Amygdala (tissue), 56 donors: Measurements from ENCODE around the gene ACSS1.

Experiments used
- DNase-seq, 56 donors: peaks; one replicate each; lab custom pipeline; 2025; lab: John Stamatoyannopoulos, UW

The ACSS1 gene

DNA sequence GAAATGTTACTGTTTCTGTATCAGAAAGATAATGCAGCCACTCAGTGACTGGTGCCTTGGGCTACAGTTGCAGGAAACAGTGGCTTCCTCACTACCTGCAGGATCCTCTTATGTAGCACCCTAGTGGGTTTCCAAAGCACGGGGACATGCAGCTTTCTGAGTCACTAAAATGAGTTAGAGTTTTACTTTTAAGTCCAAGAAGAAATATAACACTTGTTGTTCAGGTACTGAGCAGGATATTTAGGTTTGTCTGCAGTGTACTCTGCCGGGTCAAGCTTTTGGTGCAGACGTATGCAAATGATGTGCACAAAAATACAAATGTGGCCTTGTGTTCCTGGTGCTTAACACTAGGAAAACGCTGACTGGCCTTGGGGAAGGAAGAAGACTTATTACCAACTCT lies 22.0 kb downstream of the ACSS1 start:
- DNase-seq = no peak

GRCh38 chr20:25033924-25034300 lies 24.0 kb downstream of the ACSS1 start:
- DNase-seq = no peak

DNA sequence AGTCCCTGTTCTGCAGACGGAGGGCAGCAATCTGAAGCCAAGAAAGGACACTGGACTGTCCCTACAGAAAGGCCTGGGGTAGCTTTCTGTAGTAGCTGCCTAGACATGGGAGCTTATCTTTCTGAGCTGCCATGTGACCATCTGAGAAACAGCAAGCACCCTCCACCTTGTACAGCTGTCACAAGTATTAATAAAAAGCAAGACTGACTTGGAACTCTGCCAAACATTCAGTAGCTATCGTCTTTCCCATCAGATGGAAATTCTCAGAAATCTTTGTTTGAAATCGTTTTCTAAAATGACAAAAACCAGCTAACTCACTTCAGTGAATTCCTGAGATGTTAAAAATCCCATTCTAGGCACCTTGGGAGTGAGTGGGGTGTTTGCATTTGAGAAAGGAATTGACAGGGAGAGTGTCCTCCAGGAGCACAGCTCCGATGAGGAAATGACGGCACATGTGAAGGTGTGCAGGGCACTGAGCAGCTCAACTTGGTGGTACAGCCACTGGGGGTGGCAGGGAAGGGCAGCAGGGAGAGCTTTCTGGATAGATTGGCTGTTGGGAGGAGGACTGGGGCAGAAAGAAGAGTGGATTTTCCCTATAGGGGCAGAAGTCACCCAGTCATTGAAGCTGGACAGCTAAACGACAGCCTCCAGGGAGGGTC lies 24.5 kb downstream of the ACSS1 start:
- DNase-seq = no peak

DNA sequence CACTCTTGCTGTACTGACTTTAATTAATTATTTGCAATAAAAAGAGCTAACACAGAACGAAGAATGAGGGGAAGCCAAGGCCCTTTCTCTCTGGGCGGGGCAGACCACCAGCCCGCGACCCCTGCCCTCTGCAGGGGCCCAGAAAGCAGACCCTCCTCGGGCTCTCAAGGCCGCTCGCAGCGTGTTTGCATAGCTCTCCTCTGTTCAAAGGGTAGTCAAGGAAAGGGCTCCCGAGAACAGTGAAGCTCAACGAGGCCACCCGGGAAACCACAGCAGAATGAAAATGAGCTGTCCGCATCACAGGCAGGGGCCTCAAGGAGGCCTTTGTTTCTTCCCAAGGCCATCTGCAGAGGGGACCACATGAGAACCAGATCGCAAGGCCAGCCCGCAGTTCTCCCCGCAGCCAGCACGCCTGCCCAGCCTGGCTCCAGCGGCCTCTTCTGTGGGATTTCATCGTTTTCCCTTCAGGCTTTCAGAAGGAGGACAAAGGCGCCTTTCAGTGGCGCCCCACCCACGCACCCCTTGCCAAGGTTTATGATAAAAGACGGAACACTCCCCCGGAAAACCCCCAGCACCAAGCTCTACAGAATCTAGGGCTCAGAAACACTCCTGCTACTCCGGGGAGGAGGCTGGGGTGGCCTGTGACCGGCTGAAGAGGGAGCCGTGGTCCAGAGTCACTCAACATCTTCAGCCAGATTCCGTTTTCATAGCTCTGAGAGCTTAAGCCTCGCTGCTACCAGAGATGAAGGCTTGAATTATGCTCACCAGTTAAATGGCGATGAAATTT lies 25.3 kb downstream of the ACSS1 start:
- DNase-seq = peak; percentile 53 to 98 (median 92)

DNA sequence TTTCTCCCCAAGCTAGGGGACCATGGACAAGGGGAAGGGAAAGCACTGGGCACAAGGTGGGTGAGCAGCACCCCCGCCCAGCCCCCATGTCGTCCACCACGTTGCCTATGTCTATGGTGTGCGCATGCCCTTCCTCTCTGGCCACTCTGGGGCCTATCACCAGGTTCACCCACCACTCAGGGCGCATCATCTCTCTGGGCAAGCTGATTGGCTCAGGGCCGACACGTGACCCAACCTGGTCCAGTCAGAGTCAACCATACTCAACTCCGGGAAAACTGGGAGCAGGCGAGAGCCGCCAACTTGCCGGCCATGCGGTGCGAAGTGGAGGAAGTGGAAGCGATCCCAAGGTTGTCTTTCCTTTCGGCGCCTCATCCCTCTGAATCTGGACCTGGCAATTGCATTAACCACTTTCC lies 25.9 kb downstream of the ACSS1 start:
- DNase-seq = peak in 44 of 56 donors; percentile 25 to 81 (median 64)

DNA sequence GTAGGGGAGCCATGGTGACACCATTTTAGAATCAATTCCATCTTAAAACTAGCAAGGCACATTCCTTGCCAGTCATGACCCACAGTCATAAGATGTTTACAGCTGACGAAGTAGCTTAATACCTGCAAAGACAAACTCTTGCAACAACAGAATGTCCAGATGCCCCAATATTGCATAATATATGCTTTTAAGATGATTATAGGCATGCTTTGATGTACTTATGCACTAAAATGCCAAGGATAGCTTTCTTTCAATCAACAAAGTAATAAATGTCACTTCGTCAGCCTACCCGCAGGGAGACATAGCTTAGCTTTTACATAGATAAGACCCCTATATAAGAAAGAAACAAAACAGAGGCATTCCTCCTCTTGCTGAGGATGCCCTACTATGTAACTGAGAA lies 26.7 kb downstream of the ACSS1 start:
- DNase-seq = no peak

- DNase-seq = peak in 14 of 56 donors; percentile 21 to 72 (median 34)
These were observed 27.2 kb downstream of the ACSS1 start for GRCh38 chr20:25030649-25031207.

DNA sequence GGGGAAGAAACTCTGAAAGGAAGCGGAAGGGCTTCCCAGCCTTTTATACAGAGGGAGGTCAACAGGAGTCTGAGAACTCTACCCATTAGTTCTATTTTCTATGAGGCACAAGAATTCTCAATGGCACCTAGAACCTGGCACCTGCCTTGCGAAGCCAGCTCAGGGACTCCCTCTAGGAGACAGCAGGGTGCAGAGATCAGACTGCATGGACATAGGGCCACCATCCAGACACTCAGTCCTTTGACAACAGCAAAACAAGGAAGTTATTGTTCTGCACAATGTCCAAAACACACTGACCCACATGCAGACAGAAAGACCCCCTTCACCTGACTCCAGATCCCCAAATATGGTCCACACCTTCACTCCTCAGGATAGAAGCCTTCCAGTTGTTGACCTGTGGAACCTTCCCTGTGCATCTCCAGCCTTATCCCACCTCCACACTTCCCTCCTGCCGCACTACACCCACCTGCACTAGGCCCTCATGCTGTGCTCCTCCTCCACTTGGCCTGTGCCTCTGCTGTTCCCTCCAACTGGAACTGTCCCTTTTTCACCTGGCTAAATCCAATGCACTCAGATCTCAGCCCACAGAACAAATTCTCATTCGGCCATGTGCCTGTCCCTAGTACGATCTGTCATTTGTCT lies 27.8 kb downstream of the ACSS1 start:
- peak in 10 of 56 donors; percentile 23 to 61 (median 37) for DNase-seq

DNA sequence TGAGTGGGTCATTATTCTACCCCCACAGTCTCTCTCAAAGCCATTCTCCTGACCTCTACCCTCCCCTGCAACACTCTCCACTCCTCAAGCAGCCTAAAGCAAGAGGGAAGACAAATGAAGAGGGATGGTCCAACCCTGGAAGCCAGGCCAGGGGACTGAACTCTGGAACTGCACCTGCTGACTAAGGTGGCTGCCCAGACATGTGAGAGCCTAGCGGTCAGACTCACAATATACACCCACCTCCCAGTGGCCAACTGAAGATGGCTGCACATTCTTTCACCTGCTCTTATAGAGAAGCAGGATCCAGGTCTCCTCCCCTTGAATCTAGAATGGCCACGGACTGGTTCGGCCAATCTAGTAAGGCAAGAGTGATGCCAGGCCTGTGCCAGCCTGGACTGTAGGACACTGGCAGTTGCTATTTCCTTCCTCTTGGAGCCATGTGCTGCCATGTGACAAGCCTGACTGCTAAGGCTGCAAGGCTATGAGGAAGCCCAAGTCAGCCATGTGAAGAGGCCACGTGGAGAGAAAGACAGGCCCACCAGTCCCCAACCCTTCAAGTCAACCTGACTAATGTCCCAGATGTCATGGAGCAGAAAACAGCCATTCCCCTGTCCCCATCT lies 31.8 kb downstream of the ACSS1 start:
- DNase-seq = peak in 1 of 56 donors; percentile 39

GRCh38 chr20:25025091-25025861 lies 32.7 kb downstream of the ACSS1 start:
- no peak for DNase-seq

DNA sequence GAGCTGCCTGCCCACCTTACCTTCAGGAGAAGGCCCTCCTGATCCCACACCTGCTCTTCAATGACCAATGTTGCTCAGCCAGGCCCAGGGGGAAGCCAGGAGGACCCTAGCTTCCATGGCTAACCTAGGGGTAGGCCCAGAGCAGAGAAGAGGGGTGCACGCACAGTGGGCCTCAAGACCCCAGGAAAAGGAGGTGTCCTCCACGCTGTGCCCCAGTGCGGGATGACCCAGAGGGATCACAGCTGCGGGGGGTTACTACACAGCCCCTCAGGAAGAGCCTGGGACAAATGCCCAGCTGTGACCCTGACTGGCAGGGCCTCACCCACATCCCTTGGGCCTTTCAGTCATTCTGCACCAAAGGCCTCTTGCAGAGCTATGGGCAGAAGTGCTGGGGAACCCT lies 33.8 kb downstream of the ACSS1 start:
- no peak for DNase-seq

DNA sequence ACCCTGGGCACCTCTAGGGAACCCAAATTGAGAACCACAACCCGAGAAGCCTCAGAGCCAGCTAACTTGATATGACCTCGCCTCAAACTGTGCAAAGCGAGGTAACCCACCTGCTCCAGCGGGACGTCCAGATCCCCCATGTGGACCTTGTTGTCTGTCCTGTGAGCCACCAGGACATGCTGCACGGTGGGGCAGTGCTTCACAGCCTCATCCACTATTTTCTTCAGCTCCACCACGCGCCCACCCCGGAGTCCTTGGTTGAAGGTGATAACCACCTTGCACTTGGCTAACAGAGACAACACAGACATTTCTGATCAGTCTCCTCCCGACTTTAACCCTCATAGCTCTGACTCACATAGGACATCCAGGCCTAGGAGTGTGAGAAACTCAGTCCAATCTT lies 34.6 kb downstream of the ACSS1 start:
- DNase-seq = no peak

- DNase-seq = no peak
These were observed 35.3 kb downstream of the ACSS1 start for GRCh38 chr20:25022680-25023079.

DNA sequence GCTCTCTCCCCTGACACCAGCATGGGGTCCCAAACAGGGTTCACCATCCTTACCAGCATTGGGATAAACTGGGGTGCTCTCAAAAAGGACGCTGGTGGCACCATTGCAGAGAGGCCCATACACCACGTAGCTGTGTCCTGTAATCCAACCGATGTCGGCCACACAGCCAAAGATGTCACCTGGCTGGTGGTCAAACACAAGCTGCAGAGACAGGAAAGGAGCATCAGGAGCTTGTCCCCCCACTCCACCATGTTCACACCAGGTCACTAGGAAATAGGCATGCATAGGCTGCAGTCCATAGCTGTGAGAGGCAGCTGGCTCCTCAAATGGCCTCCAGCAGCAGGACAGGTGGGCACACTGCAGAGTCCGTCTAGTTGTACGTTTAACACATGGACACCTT lies 36.6 kb downstream of the ACSS1 start:
- DNase-seq = no peak

GRCh38 chr20:25020901-25021301 lies 37.0 kb downstream of the ACSS1 start:
- DNase-seq = peak in 1 of 56 donors; percentile 26

- DNase-seq = no peak
These were observed 37.6 kb downstream of the ACSS1 start for GRCh38 chr20:25020345-25020744.

- DNase-seq = no peak
These were observed 38.4 kb downstream of the ACSS1 start for GRCh38 chr20:25019381-25020155.

GRCh38 chr20:25018841-25019240 lies 39.1 kb downstream of the ACSS1 start:
- no peak for DNase-seq

GRCh38 chr20:25018425-25018824 lies 39.5 kb downstream of the ACSS1 start:
- no peak for DNase-seq
